Testis (tissue), 2 donors: ENCODE results near the gene HSPA5.

Experiments
- CTCF ChIP-seq, 3 experiments: fragments of 450-650 bp in 2 of 3; fragments of 200-600 bp in 1 of 3; sonication (generic) in 1 of 3; IDR thresholded peaks; one replicate each; pipeline ENCODE4 v1.5.1; 2016 to 2019; ENCODE audit warnings: antibody characterized with exemption in 3 of 3, mild to moderate bottlenecking in 2 of 3, moderate library complexity in 1 of 3
- POLR2A ChIP-seq: fragments of 450-650 bp; IDR thresholded peaks from one replicate; pipeline ENCODE4 v1.6.1; 2017; ENCODE audit warnings: antibody characterized with exemption, mild to moderate bottlenecking, moderate library complexity

- TF ChIP-seq POLR2A (no peak), CTCF (IDR thresholded peaks at IDR 0.05) (no peak)
Measured at GRCh38 chr9:125241863-125242739, 958 bp upstream of the HSPA5 start.
